GM12864 (cell line): ENCODE results near the gene ASTE1.

Experiments
- DNase-seq: peaks from one replicate; pipeline ENCODE4 v3.0.0-alpha.2; 2011; ENCODE audit warnings: low read depth
- H3K4me3 ChIP-seq: 2 replicates; pipeline ENCODE4 v1.5.1; 2011; ENCODE audit warnings: mild to moderate bottlenecking, low read depth, low read length, control low read depth
- CTCF ChIP-seq: IDR thresholded peaks from 2 replicates; pipeline ENCODE4 v1.5.1; 2011; ENCODE audit warnings: low read depth, mild to moderate bottlenecking, moderate library complexity, low read length, control low read depth, inconsistent platforms; ENCODE audit errors: missing control alignments

ASTE1 gene

GRCh38 chr3:130992344-130992743 is 34.3 kb downstream of the ASTE1 start:
- DNase-seq = no peak
- no peak for TF ChIP-seq CTCF
- H3K4me3 ChIP-seq = no peak overlapping the region

- DNase-seq = no peak
- no peak overlapping the region for H3K4me3 ChIP-seq
- no peak for TF ChIP-seq CTCF
These were observed 35.5 kb downstream of the ASTE1 start for GRCh38 chr3:130991126-130991525.

GRCh38 chr3:130990282-130990681 is 36.3 kb downstream of the ASTE1 start:
- TF ChIP-seq CTCF = no peak
- no peak for DNase-seq
- H3K4me3 ChIP-seq = no peak overlapping the region

- TF ChIP-seq CTCF = no peak
- no peak overlapping the region for H3K4me3 ChIP-seq
- DNase-seq = no peak
These were observed 45.2 kb downstream of the ASTE1 start for GRCh38 chr3:130981469-130981868.

- no peak for DNase-seq
- no peak for TF ChIP-seq CTCF
- no peak overlapping the region for H3K4me3 ChIP-seq
These were observed 47.5 kb downstream of the ASTE1 start for GRCh38 chr3:130979117-130979516.

- DNase-seq = no peak
- no peak overlapping the region for H3K4me3 ChIP-seq
These were observed 49.9 kb downstream of the ASTE1 start for GRCh38 chr3:130976706-130977105.

More at GRCh38 chr3:130976706-130977105, 49.9 kb downstream of the ASTE1 start:
- no peak for TF ChIP-seq CTCF
